Measurements from ENCODE around the gene FRMD4B. TPM values are rescaled to one million over a fixed set of nuclear protein-coding genes. Genes with fewer than 3 reads are reported as not detected.

The FRMD4B gene
- polyA plus RNA-seq, 2 donors = 18.6 to 21.0 TPM

DNA sequence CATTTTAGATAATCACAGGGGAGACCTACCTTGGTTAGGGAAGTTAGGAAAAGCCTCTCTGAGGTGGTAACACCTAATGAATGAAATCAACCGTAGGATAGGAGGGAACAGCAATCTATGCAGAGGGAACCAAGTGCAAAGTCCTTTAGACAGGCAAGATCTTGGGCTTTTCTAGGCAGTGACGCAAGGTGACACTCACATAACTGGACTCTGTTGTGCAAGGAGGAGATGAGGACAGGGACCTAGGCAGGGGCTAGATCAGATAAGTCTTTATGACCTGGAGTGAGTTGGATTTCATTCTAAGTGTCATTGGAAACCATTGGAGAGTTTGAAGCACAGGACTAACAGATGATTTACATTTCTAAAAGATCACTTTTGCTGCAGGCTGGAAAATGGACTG is 258.9 kb downstream of the FRMD4B start:
- Histone ChIP-seq H3K27ac (ENCODE audit: low read depth in 2 of 2, low read length in 1 of 2) (no peak overlapping the region), H3K4me3 (ENCODE audit: low read depth in 1 of 2, low read length in 2 of 2) (no peak overlapping the region), H3K9me3 (ENCODE audit: control insufficient read depth in 2 of 2, insufficient read depth in 1 of 2, low read depth in 1 of 2, low read length in 1 of 2) (no peaks in the 10 kb centered on the region), H3K27me3 (ENCODE audit: control insufficient read depth in 1 of 2, insufficient read depth in 2 of 2, low read length in 2 of 2) (no peaks in the 10 kb centered on the region), H3K36me3 (ENCODE audit: control insufficient read depth in 2 of 2, insufficient read depth in 2 of 2, low read length in 1 of 2) (no peaks in the 10 kb centered on the region), H3K4me1 (ENCODE audit: control insufficient read depth in 2 of 2, insufficient read depth in 2 of 2, low read length in 1 of 2) (no peaks in the 10 kb centered on the region)
- 69 to 88% methylated on average over 2 of the region's 2 CpGs for WGBS, 2 donors

DNA sequence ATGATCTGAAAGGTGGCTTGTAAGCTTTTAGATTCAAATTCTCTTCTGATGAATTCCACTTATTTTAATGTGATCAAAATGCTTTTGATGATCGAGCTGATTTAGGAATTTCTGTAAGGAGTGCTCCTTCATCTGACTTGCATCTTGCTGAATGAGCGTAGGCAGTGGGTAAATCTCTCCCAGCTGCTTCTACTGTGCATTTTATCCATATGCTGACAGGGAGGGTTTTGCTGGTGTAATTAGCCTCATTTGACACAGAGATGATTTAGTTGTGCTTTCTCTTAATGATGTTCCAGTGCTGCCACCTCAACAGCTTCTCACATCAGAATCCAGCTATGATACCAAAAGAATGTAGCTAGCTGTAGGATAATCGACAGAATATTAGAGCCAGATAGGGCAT is 259.7 kb downstream of the FRMD4B start:
- WGBS, 2 donors = 90 to 91% methylated on average over 3 of the region's 3 CpGs
- Histone ChIP-seq H3K9me3 (ENCODE audit: control insufficient read depth in 2 of 2, insufficient read depth in 1 of 2, low read depth in 1 of 2, low read length in 1 of 2) (no peaks in the 10 kb centered on the region), H3K4me3 (ENCODE audit: low read depth in 1 of 2, low read length in 2 of 2) (no peak overlapping the region), H3K27ac (ENCODE audit: low read depth in 2 of 2, low read length in 1 of 2) (no peak overlapping the region), H3K36me3 (ENCODE audit: control insufficient read depth in 2 of 2, insufficient read depth in 2 of 2, low read length in 1 of 2) (no peaks in the 10 kb centered on the region), H3K4me1 (ENCODE audit: control insufficient read depth in 2 of 2, insufficient read depth in 2 of 2, low read length in 1 of 2) (no peaks in the 10 kb centered on the region), H3K27me3 (ENCODE audit: control insufficient read depth in 1 of 2, insufficient read depth in 2 of 2, low read length in 2 of 2) (no peaks in the 10 kb centered on the region)

GRCh38 chr3:69122403-69122802 is 263.5 kb downstream of the FRMD4B start, which contains the start of gene LMOD3:
LMOD3 (minus strand) TSS chr3:69122595; CDS start chr3:69122386, 209 bp downstream.
- Histone ChIP-seq H3K4me3 (ENCODE audit: low read depth in 1 of 2, low read length in 2 of 2) (no peak within 1 kb of the TSS), H3K9me3 (ENCODE audit: control insufficient read depth in 2 of 2, insufficient read depth in 1 of 2, low read depth in 1 of 2, low read length in 1 of 2) (no peaks in the 10 kb centered on the region), H3K27me3 (ENCODE audit: control insufficient read depth in 1 of 2, insufficient read depth in 2 of 2, low read length in 2 of 2) (no peaks in the 10 kb centered on the region), H3K36me3 (ENCODE audit: control insufficient read depth in 2 of 2, insufficient read depth in 2 of 2, low read length in 1 of 2) (no peaks in the 10 kb centered on the region), H3K4me1 (ENCODE audit: control insufficient read depth in 2 of 2, insufficient read depth in 2 of 2, low read length in 1 of 2) (no peaks in the 10 kb centered on the region), H3K27ac (ENCODE audit: low read depth in 2 of 2, low read length in 1 of 2) (peak within 1 kb of the TSS; percentile 10 to 14)
- WGBS, 2 donors = 67 to 71% methylated on average over 3 of the region's 3 CpGs

DNA sequence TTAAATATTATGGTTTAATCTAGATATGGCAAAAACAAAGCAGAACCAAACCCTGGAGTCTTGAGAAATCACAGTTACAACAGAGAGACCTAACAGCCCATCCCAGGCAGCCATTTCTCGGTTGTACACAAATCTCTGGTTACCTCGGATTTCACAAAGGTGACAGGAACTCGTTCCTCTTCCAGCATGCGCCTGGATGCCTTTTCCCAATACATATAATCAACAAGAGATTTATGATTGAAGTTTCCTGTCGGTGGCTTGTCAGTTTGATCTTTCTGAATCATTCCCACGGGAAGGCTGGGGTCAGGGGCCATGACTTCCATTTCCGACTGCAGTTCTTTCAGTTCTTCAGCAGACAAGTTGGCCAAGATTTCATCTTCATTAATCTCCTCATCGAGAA is 263.9 kb downstream of the FRMD4B start:
- WGBS, 2 donors = 52 to 58% methylated on average over 8 of the region's 8 CpGs
- Histone ChIP-seq H3K9me3 (ENCODE audit: control insufficient read depth in 2 of 2, insufficient read depth in 1 of 2, low read depth in 1 of 2, low read length in 1 of 2) (no peaks in the 10 kb centered on the region), H3K4me3 (ENCODE audit: low read depth in 1 of 2, low read length in 2 of 2) (no peak overlapping the region), H3K4me1 (ENCODE audit: control insufficient read depth in 2 of 2, insufficient read depth in 2 of 2, low read length in 1 of 2) (no peaks in the 10 kb centered on the region), H3K27me3 (ENCODE audit: control insufficient read depth in 1 of 2, insufficient read depth in 2 of 2, low read length in 2 of 2) (no peaks in the 10 kb centered on the region), H3K27ac (ENCODE audit: low read depth in 2 of 2, low read length in 1 of 2) (peak overlapping the region; percentile 10 to 14), H3K36me3 (ENCODE audit: control insufficient read depth in 2 of 2, insufficient read depth in 2 of 2, low read length in 1 of 2) (no peaks in the 10 kb centered on the region)

GRCh38 chr3:69121513-69121912 is 264.4 kb downstream of the FRMD4B start:
- H3K36me3 ChIP-seq (ENCODE audit: control insufficient read depth in 2 of 2, insufficient read depth in 2 of 2, low read length in 1 of 2) = no peaks in the 10 kb centered on the region
- no peaks in the 10 kb centered on the region for H3K4me1 ChIP-seq (ENCODE audit: control insufficient read depth in 2 of 2, insufficient read depth in 2 of 2, low read length in 1 of 2)
- H3K9me3 ChIP-seq (ENCODE audit: control insufficient read depth in 2 of 2, insufficient read depth in 1 of 2, low read depth in 1 of 2, low read length in 1 of 2) = no peaks in the 10 kb centered on the region
- 79% methylated on average over 6 of the region's 6 CpGs for WGBS, 2 donors
- H3K27me3 ChIP-seq (ENCODE audit: control insufficient read depth in 1 of 2, insufficient read depth in 2 of 2, low read length in 2 of 2) = no peaks in the 10 kb centered on the region
- H3K4me3 ChIP-seq (ENCODE audit: low read depth in 1 of 2, low read length in 2 of 2) = no peak overlapping the region
- peak overlapping the region in 1 of 2 donors; percentile 14 for H3K27ac ChIP-seq (ENCODE audit: low read depth in 2 of 2, low read length in 1 of 2)

DNA sequence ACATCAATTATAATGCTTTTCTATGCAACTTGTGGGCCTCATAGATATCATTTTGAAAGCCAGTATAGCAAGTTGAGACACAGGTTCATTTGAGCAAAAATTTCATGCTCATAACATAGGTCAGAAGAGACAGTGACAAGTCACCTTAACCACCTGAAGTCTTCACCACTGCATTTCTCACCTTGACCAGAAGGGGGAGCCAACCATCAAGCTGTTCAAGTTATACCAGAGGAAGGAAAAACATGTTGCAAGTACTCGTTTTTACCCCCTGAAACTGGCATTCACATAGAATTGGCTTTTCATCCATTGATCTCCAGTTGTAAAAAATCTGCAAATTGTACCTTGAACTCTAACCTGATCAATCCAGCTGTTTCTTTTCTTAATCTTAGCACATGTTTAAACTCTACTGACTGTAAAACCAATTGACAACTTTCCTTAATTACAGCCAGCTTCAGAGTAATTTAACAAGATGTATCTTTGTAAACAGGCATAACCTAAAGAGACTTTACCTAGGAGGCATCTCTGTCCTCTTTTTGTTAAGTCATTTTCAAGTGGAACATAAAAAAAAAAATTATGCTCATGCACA is 264.9 kb downstream of the FRMD4B start:
- no peak overlapping the region for H3K27ac ChIP-seq (ENCODE audit: low read depth in 2 of 2, low read length in 1 of 2)
- H3K36me3 ChIP-seq (ENCODE audit: control insufficient read depth in 2 of 2, insufficient read depth in 2 of 2, low read length in 1 of 2) = no peaks in the 10 kb centered on the region
- no peaks in the 10 kb centered on the region for H3K27me3 ChIP-seq (ENCODE audit: control insufficient read depth in 1 of 2, insufficient read depth in 2 of 2, low read length in 2 of 2)
- no peaks in the 10 kb centered on the region for H3K4me1 ChIP-seq (ENCODE audit: control insufficient read depth in 2 of 2, insufficient read depth in 2 of 2, low read length in 1 of 2)
- WGBS, 2 donors = 0% methylated on average over 1 of the region's 1 CpG
- no peaks in the 10 kb centered on the region for H3K9me3 ChIP-seq (ENCODE audit: control insufficient read depth in 2 of 2, insufficient read depth in 1 of 2, low read depth in 1 of 2, low read length in 1 of 2)
- H3K4me3 ChIP-seq (ENCODE audit: low read depth in 1 of 2, low read length in 2 of 2) = no peak overlapping the region

All from esophagus (tissue), 2 donors.